GM18951 (cell line): ENCODE results near the gene COL23A1.
"Not testable (repeated sequence)": the region's sequence is repeated elsewhere in the genome, so short reads cannot be mapped to it uniquely, and the experiment has no call there.

Experiments used
- POLR2A ChIP-seq: IDR thresholded peaks from 4 replicates; pipeline ENCODE4 v1.6.1; 2011; ENCODE audit warnings: mild to moderate bottlenecking; ENCODE audit not compliant: insufficient read length, insufficient read depth; ENCODE audit errors: extremely low read depth
- in situ Hi-C: fragments of 300-500 bp; cut with MboI; formaldehyde crosslinking; loops from one replicate; pipeline ENCODE4 v1.12.0; 2022; ENCODE audit warnings: low sequenced_read_pairs, mixed read lengths, inconsistent platforms; ENCODE audit not compliant: unreplicated experiment

Gene COL23A1

DNA sequence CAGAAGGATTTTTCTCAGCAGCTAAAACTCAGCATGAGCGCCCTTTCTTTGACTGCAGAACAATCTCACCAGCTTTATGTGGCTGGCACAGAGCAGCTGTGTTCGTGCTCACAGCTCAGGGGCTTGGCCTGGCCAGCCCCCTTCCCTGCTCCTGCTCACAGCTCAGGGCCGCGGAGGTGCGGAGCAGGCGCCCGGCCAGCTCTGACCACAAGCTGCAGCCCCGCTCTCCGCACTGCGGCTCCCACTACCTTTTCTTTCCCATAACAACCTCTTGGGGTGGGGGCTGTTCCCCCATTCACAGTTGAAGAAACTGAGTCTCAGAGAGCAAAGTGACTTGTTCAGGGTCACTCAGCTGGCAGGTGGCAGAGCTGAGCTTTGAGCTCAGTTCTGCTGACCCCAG lies 323.6 kb downstream of the COL23A1 start:
- TF ChIP-seq POLR2A = no peak
- in situ Hi-C loops = no loop called here

DNA sequence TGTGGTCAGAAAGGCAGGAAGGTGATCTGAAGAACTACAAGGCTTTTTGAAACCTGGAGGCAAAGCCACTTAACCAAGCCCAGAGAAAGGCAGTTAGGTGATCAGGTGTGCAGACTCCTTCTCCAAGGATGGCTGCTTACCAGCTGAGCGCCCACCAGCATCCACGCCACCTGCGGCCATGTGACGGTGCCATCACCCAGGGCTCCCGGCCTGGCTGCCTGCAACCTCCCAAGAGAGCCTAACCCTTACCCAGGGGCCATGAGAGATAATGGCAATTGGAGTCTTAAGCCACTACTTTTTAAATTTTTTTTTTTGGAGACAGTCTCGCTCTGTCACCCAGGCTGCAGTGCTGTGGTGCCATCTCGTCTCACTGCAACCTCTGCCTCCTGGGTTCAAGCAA lies 324.4 kb downstream of the COL23A1 start:
- in situ Hi-C loops = no loop called here
- no peak for TF ChIP-seq POLR2A

DNA sequence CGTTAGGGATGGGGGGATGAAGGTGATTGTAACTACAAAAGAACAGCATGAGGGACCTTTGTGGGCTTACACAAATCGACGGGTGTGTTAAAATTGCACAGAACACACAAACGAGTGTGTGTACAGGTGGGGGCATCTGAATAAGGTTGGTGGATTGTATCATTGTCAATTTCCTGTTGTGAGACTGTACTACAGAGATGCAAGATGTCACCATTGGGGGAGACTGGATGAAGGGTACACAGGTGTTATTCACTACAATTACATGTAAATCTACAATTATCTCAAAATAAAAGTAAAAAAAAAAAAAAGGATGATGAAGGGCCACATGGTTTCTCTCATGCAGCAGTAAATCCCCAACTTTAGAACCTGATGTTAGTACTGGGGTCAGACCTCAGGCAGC lies 326.1 kb downstream of the COL23A1 start:
- TF ChIP-seq POLR2A = no peak
- in situ Hi-C loops = no loop called here

DNA sequence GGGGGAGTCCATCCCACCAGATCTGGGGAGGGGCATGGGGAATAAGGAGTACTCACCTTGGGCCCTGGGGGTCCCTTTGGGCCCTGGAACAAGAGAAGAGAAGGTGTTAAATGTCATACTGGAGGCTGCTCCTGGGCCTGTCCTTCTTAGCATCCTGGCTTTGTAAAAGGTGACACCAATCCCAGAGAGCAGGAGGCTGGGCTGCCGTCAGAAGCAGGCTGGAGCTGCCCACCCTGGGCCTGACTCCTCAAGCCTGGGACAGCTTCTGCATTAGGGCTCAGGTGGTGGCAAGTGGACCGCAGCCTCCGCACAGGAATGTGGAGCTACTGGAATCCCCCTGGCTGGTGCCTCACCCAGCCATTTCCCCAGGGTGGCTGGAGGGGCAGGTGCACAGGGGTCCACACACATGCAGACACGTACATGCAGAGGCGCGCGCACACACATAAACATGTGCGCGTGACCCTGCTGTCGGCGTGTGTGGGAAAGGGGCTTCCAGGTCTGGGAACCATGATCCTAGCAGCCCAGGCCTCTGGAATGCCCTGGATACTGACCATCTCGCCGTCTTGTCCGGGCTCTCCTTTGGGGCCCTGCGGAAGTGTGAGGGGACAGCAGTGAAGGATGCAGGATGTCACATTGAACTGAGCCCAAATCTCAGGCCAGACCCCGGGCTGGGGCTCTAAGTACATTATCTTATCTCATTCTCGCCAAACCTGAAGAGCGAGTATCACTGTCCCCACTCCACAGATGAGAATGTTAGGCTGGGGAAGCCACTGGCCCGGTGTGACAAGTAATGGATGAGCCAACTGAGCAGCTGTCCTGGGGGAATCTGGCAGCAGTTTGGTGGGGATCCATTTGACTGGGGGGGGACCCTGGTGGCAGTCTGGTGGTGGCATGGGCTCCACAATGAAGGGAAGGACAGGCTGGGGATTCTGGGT lies 328.3 kb downstream of the COL23A1 start:
- TF ChIP-seq POLR2A = no peak
- in situ Hi-C loops = no loop called here

DNA sequence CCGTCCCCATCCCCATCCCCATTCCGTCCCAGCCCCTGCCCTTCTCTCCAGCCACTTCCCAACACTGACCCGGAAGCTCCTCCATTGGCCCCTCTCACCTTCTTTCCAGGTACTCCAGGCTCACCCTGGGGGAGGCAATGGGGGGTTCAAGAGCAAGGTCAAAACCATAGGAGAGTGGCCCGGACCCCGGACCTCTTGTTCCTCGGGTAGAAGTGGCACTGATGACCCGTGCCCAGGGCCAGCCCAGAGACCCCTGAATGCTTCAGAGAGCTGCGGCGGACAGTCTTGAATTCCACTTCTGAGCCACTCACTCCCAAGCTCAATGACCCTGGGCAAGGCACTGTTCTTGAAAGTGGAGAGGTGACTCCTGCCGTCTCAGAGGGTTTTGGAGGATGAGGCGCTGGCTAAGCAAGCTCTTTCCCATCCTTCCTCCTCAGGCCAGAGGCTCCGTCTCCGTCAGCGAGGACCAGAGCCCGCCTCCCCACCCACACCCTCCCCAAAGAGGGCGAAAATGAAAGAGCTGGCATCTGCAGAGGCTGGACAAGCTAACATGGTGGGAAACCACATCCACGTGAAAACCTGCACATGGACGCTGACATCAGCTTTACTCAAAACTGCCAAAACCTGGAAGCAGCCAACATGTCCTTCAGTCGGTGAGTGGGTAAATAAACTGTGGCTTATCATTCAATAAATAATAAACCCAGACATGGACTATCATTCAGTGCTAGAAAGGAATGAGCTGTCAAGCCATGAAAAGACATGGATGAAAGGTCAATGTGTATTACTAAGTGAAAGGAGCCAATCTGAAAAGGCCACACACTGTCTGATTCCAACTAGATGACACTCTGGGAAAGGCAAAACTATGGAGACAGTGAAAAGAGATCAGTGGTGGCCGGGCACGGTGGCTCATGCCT lies 330.3 kb downstream of the COL23A1 start:
- TF ChIP-seq POLR2A = no peak
- in situ Hi-C loops = no loop called here

DNA sequence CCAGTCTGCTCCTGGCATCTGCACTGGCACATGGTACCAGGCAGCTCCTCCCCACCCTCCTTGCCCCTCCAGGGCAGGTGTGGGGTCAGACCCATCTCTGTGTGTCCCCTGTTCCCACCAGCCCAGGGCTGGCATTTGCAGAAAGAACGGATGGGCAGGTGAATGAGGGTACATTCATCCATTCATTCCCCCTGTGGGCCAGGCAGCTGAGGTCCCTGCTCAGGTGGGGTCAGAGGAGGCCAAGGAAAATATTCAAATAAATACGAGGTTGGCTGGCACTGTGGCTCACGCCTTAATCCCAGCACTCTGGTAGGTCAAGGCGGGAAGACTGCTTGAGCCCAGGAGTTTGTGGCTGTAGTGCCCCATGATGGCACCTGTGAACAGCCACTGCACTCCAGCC lies 332.5 kb downstream of the COL23A1 start:
- TF ChIP-seq POLR2A = no peak

DNA sequence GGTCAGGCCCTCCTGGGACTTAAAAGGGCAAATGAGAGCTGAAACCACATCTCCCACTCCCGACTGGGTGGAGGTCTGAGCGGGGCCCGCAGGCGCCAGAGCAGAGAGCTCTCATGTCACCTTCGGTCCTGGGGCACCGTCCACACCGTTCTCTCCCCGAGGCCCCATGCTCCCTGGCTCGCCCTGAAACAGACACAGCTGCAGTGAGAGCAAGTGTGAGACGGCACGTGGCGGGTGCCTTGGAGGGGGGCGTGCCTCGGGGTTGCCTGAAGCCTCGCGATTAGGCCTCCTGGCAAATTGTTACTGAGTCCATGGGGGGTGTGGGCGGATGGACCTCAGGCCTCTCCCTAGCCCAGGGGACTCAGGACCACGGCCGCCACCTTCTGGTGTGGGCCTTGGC lies 333.4 kb downstream of the COL23A1 start:
- TF ChIP-seq POLR2A = no peak
- in situ Hi-C loops = no loop called here

More for the DNA sequence above, 332.5 kb downstream of the COL23A1 start:
- in situ Hi-C loops = no loop called here

DNA sequence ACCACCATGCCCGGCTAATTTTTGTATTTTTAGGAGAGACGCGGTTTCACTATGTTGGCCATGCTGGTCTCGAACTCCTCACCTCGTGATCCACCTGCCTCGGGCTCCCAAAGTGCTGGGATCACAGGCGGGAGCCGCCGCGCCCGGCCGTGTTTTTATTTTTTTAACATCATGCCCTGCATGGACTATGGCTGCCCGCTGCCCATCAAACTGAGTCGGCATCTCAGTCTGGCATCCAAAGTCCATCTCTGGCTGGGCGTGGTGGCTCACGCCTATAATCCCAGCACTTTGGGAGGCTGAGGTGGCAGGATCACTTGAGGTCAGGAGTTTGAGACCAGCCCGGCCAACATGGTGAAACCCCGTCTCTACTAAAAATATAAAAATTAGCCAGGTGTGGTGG lies 336.6 kb downstream of the COL23A1 start:
- in situ Hi-C loops = not testable (repeated sequence)

DNA sequence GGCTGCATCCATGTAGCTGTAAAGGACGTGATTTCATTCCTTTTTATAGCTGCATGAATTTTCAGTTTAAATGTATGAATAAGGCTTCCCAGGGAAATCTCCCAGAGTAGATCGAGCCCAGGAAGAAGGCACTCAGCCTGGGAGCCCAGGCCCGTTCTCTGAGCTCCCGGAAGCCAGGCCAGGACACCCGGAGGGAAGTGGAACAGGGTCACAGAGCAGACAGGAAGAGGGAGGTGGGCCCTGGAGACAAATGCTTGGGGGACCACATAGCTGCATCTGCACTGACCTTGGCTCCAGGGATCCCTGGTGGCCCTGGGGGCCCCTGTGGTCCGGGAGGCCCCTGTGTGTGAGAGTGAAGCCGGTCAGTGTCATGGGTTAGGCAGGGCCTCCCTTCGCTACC lies 337.9 kb downstream of the COL23A1 start:
- in situ Hi-C loops = no loop called here
- no peak for TF ChIP-seq POLR2A

DNA sequence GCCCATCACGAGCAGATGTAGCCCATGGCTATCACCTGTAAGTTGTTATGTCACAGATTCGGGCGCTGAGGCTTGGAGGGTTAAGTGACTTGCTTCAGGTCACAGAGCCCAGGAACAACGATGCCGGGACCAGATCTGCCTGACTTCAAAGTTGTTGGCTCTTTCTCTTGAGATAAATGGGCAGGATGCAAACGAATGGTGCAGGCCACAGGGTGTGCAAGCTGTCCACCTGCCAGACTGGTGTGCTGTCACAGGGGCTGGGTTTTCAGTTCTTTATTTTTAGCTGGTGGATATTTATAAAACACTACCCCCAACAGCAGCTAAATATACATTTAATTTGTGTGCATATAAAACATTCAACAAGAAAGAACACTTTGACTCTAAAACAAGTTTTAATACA lies 339.9 kb downstream of the COL23A1 start:
- in situ Hi-C loops = no loop called here
- no peak for TF ChIP-seq POLR2A

DNA sequence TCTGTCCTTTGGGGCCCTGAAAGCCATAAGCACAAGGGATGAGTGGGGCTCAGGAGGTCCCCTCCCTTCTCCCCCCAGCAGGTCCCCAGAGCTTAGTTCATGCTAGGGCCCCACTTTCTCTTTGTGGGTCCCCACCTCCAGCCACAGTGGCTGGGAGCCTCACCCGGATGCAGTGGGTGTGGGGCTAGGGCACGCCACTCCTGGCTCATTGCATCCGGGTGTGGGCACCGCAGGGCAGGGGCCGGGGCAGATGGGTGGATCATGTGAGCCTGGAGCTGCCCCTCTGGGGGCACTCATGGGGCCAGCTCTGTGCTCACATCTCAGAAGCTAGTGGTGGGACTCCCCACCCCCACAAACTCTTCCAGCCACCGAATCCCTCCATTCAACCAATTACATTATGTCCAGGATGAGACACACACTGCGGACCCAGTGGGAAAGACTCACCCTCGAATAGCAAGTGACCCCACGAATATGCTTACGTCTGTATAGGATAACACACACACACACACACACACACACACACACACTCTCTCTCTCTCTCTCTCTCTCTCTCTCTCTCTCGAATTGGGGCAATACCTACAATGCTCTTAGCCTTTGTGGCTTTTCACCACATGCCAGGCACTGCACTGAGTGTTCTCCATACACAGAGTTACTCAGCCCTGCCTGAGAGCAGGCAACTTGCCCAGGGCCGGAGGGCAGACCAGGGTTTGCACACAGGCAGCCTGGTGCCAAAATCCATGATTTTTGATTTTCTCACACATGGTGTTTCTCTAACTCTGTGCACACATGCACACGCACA lies 340.8 kb downstream of the COL23A1 start:
- in situ Hi-C loops = no loop called here
- TF ChIP-seq POLR2A = no peak

DNA sequence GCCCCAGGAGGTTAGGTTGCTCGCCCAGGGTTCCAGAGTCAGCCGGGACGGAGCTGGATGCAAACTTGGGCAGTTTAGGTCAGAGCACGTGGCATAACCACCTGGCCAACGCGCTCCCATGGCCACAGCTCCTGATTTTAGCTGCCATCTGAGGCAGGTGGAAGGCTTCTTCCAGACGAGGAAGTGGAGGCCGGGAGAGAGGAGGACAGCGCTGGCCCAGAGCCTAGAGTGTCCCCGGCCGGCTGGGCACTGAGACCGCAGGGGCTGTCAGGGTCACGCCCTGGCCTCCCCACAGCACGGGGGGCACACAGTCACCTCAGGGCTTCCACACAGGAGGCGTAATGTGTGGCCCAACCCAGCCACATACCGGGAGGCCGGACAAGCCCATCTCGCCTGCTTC lies 341.4 kb downstream of the COL23A1 start:
- TF ChIP-seq POLR2A = no peak
- in situ Hi-C loops = no loop called here

DNA sequence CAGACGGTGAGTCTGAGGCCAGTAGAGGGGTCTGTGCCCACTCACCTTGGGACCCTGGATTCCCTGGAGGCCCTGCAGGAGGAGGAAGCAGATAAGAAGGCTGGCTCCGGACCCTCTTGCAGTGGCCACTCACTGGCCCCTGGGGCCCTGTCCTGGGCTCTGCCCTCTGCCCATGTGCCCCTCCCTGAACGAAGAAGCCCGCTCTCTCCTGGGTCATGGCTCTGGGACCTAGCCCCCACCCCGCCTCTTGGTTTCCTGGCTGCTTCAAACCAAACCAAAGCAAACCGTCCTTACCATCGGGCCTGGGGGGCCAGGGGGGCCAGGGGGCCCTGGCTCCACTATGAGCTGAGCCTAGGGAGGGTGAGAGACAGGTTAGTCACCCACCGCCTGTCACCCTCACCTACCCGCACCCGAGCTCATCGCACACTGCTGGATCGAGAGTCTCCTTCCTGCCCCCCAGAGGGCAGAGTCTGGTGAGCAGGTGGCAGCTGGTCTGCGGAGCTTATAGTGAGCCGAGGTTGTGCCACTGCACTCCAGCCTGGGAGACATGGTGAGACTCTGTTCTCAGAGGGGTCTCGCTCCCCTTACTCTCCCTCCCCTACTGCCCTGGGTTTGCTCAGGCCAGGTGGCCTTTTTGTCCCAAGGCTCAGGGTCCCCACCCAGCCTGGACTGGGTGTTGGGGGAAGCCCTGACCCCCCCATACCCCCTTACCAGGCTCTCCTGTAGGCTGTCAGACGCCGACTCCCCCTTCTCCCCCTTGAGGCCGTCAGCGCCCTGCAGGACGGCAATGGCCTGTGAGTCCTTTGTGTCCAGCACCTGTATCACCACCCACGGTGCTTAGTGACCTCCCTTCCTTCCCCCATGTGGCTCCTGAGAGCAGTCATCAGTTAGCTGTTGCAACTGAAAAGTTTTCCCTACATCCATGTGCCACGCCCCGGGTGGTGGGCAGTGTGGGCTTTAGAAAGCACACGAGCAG lies 342.4 kb downstream of the COL23A1 start:
- in situ Hi-C loops = no loop called here
- TF ChIP-seq POLR2A = no peak
